H1 (cell line): ENCODE results near the gene PTPN2. TPM values are rescaled to one million over a fixed set of nuclear protein-coding genes. Genes with fewer than 3 reads are reported as not detected.

Experiments
- CTCF ChIA-PET: fragments of 300-600 bp; sonication (Branson Sonifier 250); formaldehyde crosslinking; loops from one replicate; lab custom pipeline; 2021; ENCODE audit not compliant: partially characterized antibody; lab: Charles Lee
- POLR2A ChIA-PET: fragments of 300-600 bp; sonication (Branson Sonifier 250); formaldehyde crosslinking; loops from one replicate; lab custom pipeline; 2021; ENCODE audit warnings: inconsistent platforms; ENCODE audit not compliant: partially characterized antibody; lab: Charles Lee
- DNase-seq, 2 experiments: peaks; one replicate each; pipeline versions ENCODE4 v3.0.0 to v3.0.0-alpha.2; 2010 to 2022; ENCODE audit warnings: low spot score in 2 of 2, low read depth in 1 of 2, mixed read lengths in 1 of 2
- FAIRE-seq: peaks from 2 replicates; lab custom pipeline; 2011; peaks lifted over from hg19 to GRCh38; lab: Jason Lieb, UNC
- H2AFZ ChIP-seq: 2 replicates; pipeline ENCODE4 v1.8.1; 2012; ENCODE audit warnings: low read length, inconsistent platforms
- H2AK5ac ChIP-seq: 2 replicates; pipeline ENCODE4 v1.6.1; 2013; ENCODE audit warnings: low read depth, low read length
- H2BK120ac ChIP-seq: replicated peaks from 2 replicates; pipeline ENCODE3; 2013; ENCODE audit warnings: low read depth, low read length, inconsistent platforms
- H2BK12ac ChIP-seq: 2 replicates; pipeline ENCODE4 v1.6.1; 2013; ENCODE audit warnings: low read depth, low read length
- H2BK15ac ChIP-seq: 2 replicates; pipeline ENCODE4 v1.6.1; 2013; ENCODE audit warnings: low read length
- H2BK20ac ChIP-seq: 2 replicates; pipeline ENCODE4 v1.6.1; 2013; ENCODE audit warnings: low read length
- H2BK5ac ChIP-seq: 2 replicates; pipeline ENCODE4 v1.6.1; 2013; ENCODE audit warnings: low read depth, low read length
- H3K14ac ChIP-seq: 2 replicates; pipeline ENCODE4 v1.6.1; 2013; ENCODE audit warnings: inconsistent platforms; ENCODE audit not compliant: insufficient read length
- H3K18ac ChIP-seq: 2 replicates; pipeline ENCODE4 v1.6.1; 2013; ENCODE audit warnings: low read length; ENCODE audit errors: extremely low read depth
- H3K23ac ChIP-seq: 2 replicates; pipeline ENCODE4 v1.6.1; 2013; ENCODE audit warnings: inconsistent platforms; ENCODE audit not compliant: insufficient read length
- H3K23me2 ChIP-seq: 2 replicates; pipeline ENCODE4 v1.6.1; 2013; ENCODE audit warnings: low read depth, low read length
- H3K27ac ChIP-seq: 2 replicates; pipeline ENCODE4 v1.6.1; 2011; ENCODE audit warnings: low read depth, low read length, inconsistent platforms
- H3K27me3 ChIP-seq, 4 experiments: replicated peaks in 1 of 4; 1 replicate in 1 of 4; 2 replicates in 3 of 4; pipeline versions ENCODE4 v1.6.1 to v1.8.1; 2011 to 2013; ENCODE audit warnings: low read length in 3 of 4, mild to moderate bottlenecking in 3 of 4, inconsistent platforms in 2 of 4, mixed read lengths in 2 of 4, moderate library complexity in 1 of 4; ENCODE audit not compliant: control insufficient read depth in 3 of 4, insufficient read depth in 3 of 4; ENCODE audit errors: extremely low read depth in 1 of 4
- H3K36me3 ChIP-seq, 4 experiments: 2 replicates each; pipeline versions ENCODE4 v1.6.1 to v1.8.1; 2011 to 2013; ENCODE audit warnings: mild to moderate bottlenecking in 4 of 4, low read length in 3 of 4, moderate library complexity in 2 of 4, control low read depth in 1 of 4, inconsistent platforms in 1 of 4; ENCODE audit not compliant: insufficient read depth in 4 of 4, control insufficient read depth in 2 of 4
- H3K4ac ChIP-seq: replicated peaks from 2 replicates; pipeline ENCODE3; 2013; ENCODE audit warnings: low read length, low read depth, mixed read lengths, inconsistent platforms; ENCODE audit not compliant: insufficient read length
- H3K4me1 ChIP-seq, 4 experiments: replicated peaks in 1 of 4; 1 replicate in 1 of 4; 2 replicates in 3 of 4; pipeline versions ENCODE4 v1.6.1 to v1.8.1; 2011 to 2013; ENCODE audit warnings: low read length in 3 of 4, inconsistent platforms in 2 of 4, mixed read lengths in 1 of 4; ENCODE audit not compliant: insufficient read depth in 4 of 4, control insufficient read depth in 3 of 4
- H3K4me2 ChIP-seq, 2 experiments: 2 replicates each; pipeline versions ENCODE4 v1.6.1 to v1.8.1; 2011 to 2013; ENCODE audit warnings: low read depth in 2 of 2, low read length in 2 of 2, control low read depth in 1 of 2, inconsistent platforms in 1 of 2, mild to moderate bottlenecking in 1 of 2; ENCODE audit not compliant: insufficient read depth in 1 of 2
- H3K4me3 ChIP-seq, 4 experiments: fragments of 200-600, 300-600 bp in 1 of 4; sonication (generic), shearing (Covaris generic), sonication (Bioruptor Twin) in 1 of 4; 2 replicates each; pipeline versions ENCODE4 v1.5.1 to v1.8.1; 2011 to 2016; ENCODE audit warnings: low read length in 4 of 4, low read depth in 3 of 4, control low read depth in 2 of 4, inconsistent platforms in 2 of 4, mild to moderate bottlenecking in 2 of 4, mixed read lengths in 1 of 4, moderate library complexity in 1 of 4; ENCODE audit not compliant: insufficient read depth in 2 of 4; ENCODE audit errors: extremely low read depth in 1 of 4
- H3K56ac ChIP-seq: replicated peaks from 2 replicates; pipeline ENCODE3; 2013; ENCODE audit warnings: low read depth, mild to moderate bottlenecking, mixed read lengths, low read length, inconsistent platforms; ENCODE audit not compliant: insufficient read length
- H3K79me1 ChIP-seq: 2 replicates; pipeline ENCODE4 v1.6.1; 2013; ENCODE audit warnings: low read depth, low read length, control low read depth
- H3K79me2 ChIP-seq, 2 experiments: 2 replicates each; pipeline versions ENCODE4 v1.6.1 to v1.8.1; 2012 to 2013; ENCODE audit warnings: low read length in 2 of 2, mild to moderate bottlenecking in 2 of 2, inconsistent platforms in 1 of 2; ENCODE audit not compliant: insufficient read depth in 2 of 2, control insufficient read depth in 1 of 2
- H3K9ac ChIP-seq, 4 experiments: replicated peaks in 1 of 4; 1 replicate in 1 of 4; 2 replicates in 3 of 4; pipeline versions ENCODE4 v1.6.1 to v1.8.1; 2011 to 2013; ENCODE audit warnings: low read depth in 3 of 4, low read length in 3 of 4, control low read depth in 2 of 4, mild to moderate bottlenecking in 2 of 4, moderate library complexity in 2 of 4, inconsistent platforms in 1 of 4; ENCODE audit errors: extremely low read depth in 1 of 4
- H3K9me3 ChIP-seq, 2 experiments: 2 replicates each; pipeline versions ENCODE4 v1.6.1 to v1.8.1; 2012 to 2013; ENCODE audit warnings: mild to moderate bottlenecking in 2 of 2, moderate library complexity in 2 of 2, control low read depth in 1 of 2, inconsistent platforms in 1 of 2, low read depth in 1 of 2, low read length in 1 of 2, mixed read lengths in 1 of 2; ENCODE audit not compliant: insufficient read depth in 2 of 2
- H4K20me1 ChIP-seq, 2 experiments: replicated peaks in 1 of 2; 2 replicates each; pipeline versions ENCODE3 to v1.8.1; 2011 to 2013; ENCODE audit warnings: inconsistent platforms in 2 of 2, low read length in 2 of 2, mild to moderate bottlenecking in 1 of 2; ENCODE audit not compliant: insufficient read depth in 2 of 2, control insufficient read depth in 1 of 2
- H4K5ac ChIP-seq: 2 replicates; pipeline ENCODE4 v1.6.1; 2013; ENCODE audit warnings: low read length, low read depth, mixed read lengths, inconsistent platforms; ENCODE audit not compliant: insufficient read length
- H4K8ac ChIP-seq: 2 replicates; pipeline ENCODE4 v1.8.0; 2013; ENCODE audit warnings: mild to moderate bottlenecking, moderate library complexity, low read length, inconsistent platforms; ENCODE audit not compliant: insufficient read depth; ENCODE audit errors: extremely low read depth
- H4K91ac ChIP-seq: replicated peaks from 2 replicates; pipeline ENCODE3; 2013; ENCODE audit warnings: low read length, mixed read lengths, inconsistent platforms; ENCODE audit not compliant: insufficient read length
- CBX5 ChIP-seq: fragments of 300-800, 300-1000 bp; sonication (generic); IDR thresholded peaks from 2 replicates; pipeline ENCODE4 v1.7.1; 2016; ENCODE audit warnings: antibody characterized with exemption, low read length, low read depth
- NRF1 ChIP-seq: IDR thresholded peaks from 2 replicates; pipeline ENCODE4 v1.6.1; 2011; ENCODE audit warnings: mild to moderate bottlenecking, low read depth, low read length, improper control_type of control experiment
- YY1 ChIP-seq: IDR thresholded peaks from 2 replicates; pipeline ENCODE4 v1.6.1; 2011; ENCODE audit warnings: low read depth, mild to moderate bottlenecking, low read length
- WGBS, 2 experiments: shearing (Covaris generic) in 1 of 2; methylation state at CpG; one replicate each; pipeline versions ENCODE4 v1.1.6 to v1.1.7; 2013 to 2015; ENCODE audit warnings: low lambda C conversion rate in 2 of 2, mixed read lengths in 2 of 2, inconsistent platforms in 1 of 2, low coverage in 1 of 2, missing lambda C conversion rate in 1 of 2; ENCODE audit not compliant: insufficient replicate concordance in 2 of 2, insufficient coverage in 1 of 2, insufficient read length in 1 of 2; ENCODE audit errors: extremely low coverage in 1 of 2, missing lambda C conversion rate in 1 of 2; 5-methylcytosine and 5-hydroxymethylcytosine counted together
- polyA plus RNA-seq, 7 experiments: library from polyadenylated mRNA; depleted of rRNA in 3 of 7; stranded (reverse) in 5 of 7; unstranded in 2 of 7; fragments of >200 nt in 5 of 7; fragments of 200-250 nt in 2 of 7; gene quantifications; 1 replicate in 5 of 7; 2 replicates in 1 of 7; 4 replicates in 1 of 7; pipeline versions ENCODE4 v1.2.1 to v1.2.3, GENCODE V29; 2011 to 2013; ENCODE audit warnings: missing spikeins in 2 of 7, mixed read lengths in 2 of 7
- total RNA-seq: library from RNA; stranded (reverse); fragmentation: NEBNext Ultra II Directional; extraction: Animal tissue kit (Norgen Biotek cat#: 25700); gene quantifications from 2 replicates; pipeline ENCODE4 v1.2.1, GENCODE V29; 2021
- TF ChIP-seq, protein P1 (sequence below): IDR thresholded peaks from 2 replicates; pipeline ENCODE4 v1.6.1; 2012; ENCODE audit warnings: inconsistent platforms

PTPN2 gene
- total and polyA plus RNA-seq, 2 of the 8 experiments (the other 6 are each of a cell fraction or from before 2014, with no cell fraction given): 16.4 to 54.0 TPM

DNA sequence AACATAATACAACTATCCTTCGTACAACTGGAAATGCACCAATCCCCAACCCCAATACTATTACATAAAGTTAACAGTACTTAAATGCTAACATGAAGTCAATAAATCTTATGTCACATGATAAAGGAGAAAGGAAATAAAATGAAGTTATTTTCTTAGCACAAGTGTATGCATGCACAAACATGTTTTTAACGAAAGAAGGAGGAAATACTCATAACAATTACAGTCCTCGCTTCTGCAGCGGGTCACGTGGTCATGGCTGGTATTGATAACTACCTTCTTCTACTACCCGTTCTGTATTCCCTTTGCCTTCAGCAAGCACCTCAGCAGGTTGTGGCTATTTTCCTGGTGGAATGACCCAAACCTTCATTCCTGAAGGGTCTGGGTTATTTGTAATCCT lies 129.5 kb downstream of the PTPN2 start:
- Histone ChIP-seq H2AK5ac (no peak overlapping the region), H3K23me2 (no peaks in the 10 kb centered on the region), H2BK15ac (no peak overlapping the region), H3K56ac (no peak overlapping the region), H2BK20ac (no peak overlapping the region), H3K36me3 (no peaks in the 10 kb centered on the region), H3K27ac (no peak overlapping the region), H3K18ac (no peak overlapping the region), H4K20me1 (peaks cover 0 to 1% of the 10 kb centered on the region in 2 experiments), H3K79me2 (no peaks in the 10 kb centered on the region), H3K4ac (no peak overlapping the region), H3K27me3 (no peaks in the 10 kb centered on the region), H3K23ac (no peak overlapping the region), H3K9ac (no peak overlapping the region), H2BK120ac (no peak overlapping the region), H3K79me1 (no peaks in the 10 kb centered on the region), H4K8ac (no peak overlapping the region), H3K4me1 (no peaks in the 10 kb centered on the region), H4K5ac (no peak overlapping the region), H2BK12ac (no peak overlapping the region), H3K14ac (no peak overlapping the region), H2BK5ac (no peak overlapping the region), H3K4me2 (no peak overlapping the region), H3K9me3 (no peaks in the 10 kb centered on the region), H3K4me3 (no peak overlapping the region), H4K91ac (no peak overlapping the region), H2AFZ (no peak overlapping the region)
- DNase-seq (no peak), FAIRE-seq (no peak)
- ChIA-PET CTCF (no interaction called here), POLR2A (no interaction called here)
- TF ChIP-seq NRF1 (no peak), YY1 (no peak), CBX5 (no peak)
- TF ChIP-seq, protein P1, sequence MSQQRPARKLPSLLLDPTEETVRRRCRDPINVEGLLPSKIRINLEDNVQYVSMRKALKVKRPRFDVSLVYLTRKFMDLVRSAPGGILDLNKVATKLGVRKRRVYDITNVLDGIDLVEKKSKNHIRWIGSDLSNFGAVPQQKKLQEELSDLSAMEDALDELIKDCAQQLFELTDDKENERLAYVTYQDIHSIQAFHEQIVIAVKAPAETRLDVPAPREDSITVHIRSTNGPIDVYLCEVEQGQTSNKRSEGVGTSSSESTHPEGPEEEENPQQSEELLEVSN: no peak
- 94% methylated on average over 6 of the region's 6 CpGs; no CpG with 5 or more reads in 1 of the 2 experiments for WGBS, 2 experiments
